ENCODE data around the gene STEAP3. TPM values are rescaled to one million over a fixed set of nuclear protein-coding genes. Genes with fewer than 3 reads are reported as not detected.

STEAP3 gene
- total and polyA plus RNA-seq, 4 donors, result 1.9 to 20.3 (median 6.3) TPM

GRCh38 chr2:119251652-119252051 is 28.0 kb downstream of the STEAP3 start:
- H3K27ac ChIP-seq (ENCODE audit: low read depth in 1 of 2, low read length in 2 of 2), result no peak overlapping the region
- H3K36me3 ChIP-seq (ENCODE audit: control insufficient read depth in 1 of 2, insufficient read depth in 2 of 2, low read length in 1 of 2), result peaks cover 0 to 1% of the 10 kb centered on the region in 2 donors
- no peak for DNase-seq
- WGBS, 2 donors, result 96 to 98% methylated on average over 5 of the region's 5 CpGs
- ATAC-seq (ENCODE audit: low FRiP score), result no peak
- H3K27me3 ChIP-seq (ENCODE audit: control insufficient read depth in 1 of 2, insufficient read depth in 2 of 2, low read length in 1 of 2), result no peaks in the 10 kb centered on the region
- intact Hi-C loops (cut with DNase I), result no loop called here
- no peaks in the 10 kb centered on the region for H3K4me1 ChIP-seq (ENCODE audit: control insufficient read depth in 1 of 2, insufficient read depth in 2 of 2, low read length in 2 of 2)
- H3K9me3 ChIP-seq (ENCODE audit: control insufficient read depth, low read length), result no peaks in the 10 kb centered on the region
- H3K4me3 ChIP-seq (ENCODE audit: low read length in 2 of 2), result no peak overlapping the region

GRCh38 chr2:119252186-119253113 is 28.8 kb downstream of the STEAP3 start:
- WGBS, 2 donors, result 77 to 79% methylated on average over 12 of the region's 12 CpGs
- Histone ChIP-seq H3K9me3 (ENCODE audit: control insufficient read depth, low read length) (no peaks in the 10 kb centered on the region), H3K36me3 (ENCODE audit: control insufficient read depth in 1 of 2, insufficient read depth in 2 of 2, low read length in 1 of 2) (peaks cover 0 to 1% of the 10 kb centered on the region in 2 donors), H3K27me3 (ENCODE audit: control insufficient read depth in 1 of 2, insufficient read depth in 2 of 2, low read length in 1 of 2) (no peaks in the 10 kb centered on the region), H3K4me3 (ENCODE audit: low read length in 2 of 2) (no peak overlapping the region), H3K27ac (ENCODE audit: low read depth in 1 of 2, low read length in 2 of 2) (no peak overlapping the region), H3K4me1 (ENCODE audit: control insufficient read depth in 1 of 2, insufficient read depth in 2 of 2, low read length in 2 of 2) (no peaks in the 10 kb centered on the region)
- ATAC-seq (ENCODE audit: low FRiP score) (no peak), DNase-seq (no peak)
- intact Hi-C loops (cut with DNase I), result no loop called here

- Histone ChIP-seq H3K4me3 (ENCODE audit: low read length in 2 of 2) (no peak overlapping the region), H3K27me3 (ENCODE audit: control insufficient read depth in 1 of 2, insufficient read depth in 2 of 2, low read length in 1 of 2) (no peaks in the 10 kb centered on the region), H3K27ac (ENCODE audit: low read depth in 1 of 2, low read length in 2 of 2) (no peak overlapping the region), H3K36me3 (ENCODE audit: control insufficient read depth in 1 of 2, insufficient read depth in 2 of 2, low read length in 1 of 2) (peaks cover 0 to 1% of the 10 kb centered on the region in 2 donors), H3K9me3 (ENCODE audit: control insufficient read depth, low read length) (no peaks in the 10 kb centered on the region), H3K4me1 (ENCODE audit: control insufficient read depth in 1 of 2, insufficient read depth in 2 of 2, low read length in 2 of 2) (no peaks in the 10 kb centered on the region)
- intact Hi-C loops (cut with DNase I), result no loop called here
- 40 to 42% methylated on average over 2 of the region's 2 CpGs for WGBS, 2 donors
- no peak for ATAC-seq (ENCODE audit: low FRiP score)
- no peak for DNase-seq
Observed at GRCh38 chr2:119253114-119253702, 29.6 kb downstream of the STEAP3 start.

- Histone ChIP-seq H3K4me3 (ENCODE audit: low read length in 2 of 2) (no peak overlapping the region), H3K36me3 (ENCODE audit: control insufficient read depth in 1 of 2, insufficient read depth in 2 of 2, low read length in 1 of 2) (peaks cover 0 to 1% of the 10 kb centered on the region in 2 donors), H3K4me1 (ENCODE audit: control insufficient read depth in 1 of 2, insufficient read depth in 2 of 2, low read length in 2 of 2) (no peaks in the 10 kb centered on the region), H3K27me3 (ENCODE audit: control insufficient read depth in 1 of 2, insufficient read depth in 2 of 2, low read length in 1 of 2) (no peaks in the 10 kb centered on the region), H3K9me3 (ENCODE audit: control insufficient read depth, low read length) (no peaks in the 10 kb centered on the region), H3K27ac (ENCODE audit: low read depth in 1 of 2, low read length in 2 of 2) (no peak overlapping the region)
- WGBS, 2 donors, result 87 to 92% methylated on average over 14 of the region's 14 CpGs
- intact Hi-C loops (cut with DNase I), result no loop called here
- ATAC-seq (ENCODE audit: low FRiP score), result no peak
- peak in 1 of 2 donors; percentile 51 for DNase-seq
Observed at GRCh38 chr2:119253760-119254600, 30.3 kb downstream of the STEAP3 start.

- ATAC-seq (ENCODE audit: low FRiP score) (no peak), DNase-seq (peak in 1 of 2 donors; percentile 47)
- no peak overlapping the region for H3K4me3 ChIP-seq (ENCODE audit: low read length in 2 of 2)
- no peaks in the 10 kb centered on the region for H3K4me1 ChIP-seq (ENCODE audit: control insufficient read depth in 1 of 2, insufficient read depth in 2 of 2, low read length in 2 of 2)
- intact Hi-C loops (cut with DNase I), result no loop called here
- no peaks in the 10 kb centered on the region for H3K27me3 ChIP-seq (ENCODE audit: control insufficient read depth in 1 of 2, insufficient read depth in 2 of 2, low read length in 1 of 2)
- peaks cover 0 to 1% of the 10 kb centered on the region in 2 donors for H3K36me3 ChIP-seq (ENCODE audit: control insufficient read depth in 1 of 2, insufficient read depth in 2 of 2, low read length in 1 of 2)
- 93 to 98% methylated on average over 10 of the region's 10 CpGs for WGBS, 2 donors
- no peak overlapping the region for H3K27ac ChIP-seq (ENCODE audit: low read depth in 1 of 2, low read length in 2 of 2)
- H3K9me3 ChIP-seq (ENCODE audit: control insufficient read depth, low read length), result no peaks in the 10 kb centered on the region
Observed at GRCh38 chr2:119254601-119255080, 31.0 kb downstream of the STEAP3 start.

GRCh38 chr2:119255760-119256581 is 32.3 kb downstream of the STEAP3 start:
- Histone ChIP-seq H3K4me1 (ENCODE audit: control insufficient read depth in 1 of 2, insufficient read depth in 2 of 2, low read length in 2 of 2) (no peaks in the 10 kb centered on the region), H3K27me3 (ENCODE audit: control insufficient read depth in 1 of 2, insufficient read depth in 2 of 2, low read length in 1 of 2) (no peaks in the 10 kb centered on the region), H3K9me3 (ENCODE audit: control insufficient read depth, low read length) (no peaks in the 10 kb centered on the region), H3K4me3 (ENCODE audit: low read length in 2 of 2) (no peak overlapping the region), H3K36me3 (ENCODE audit: control insufficient read depth in 1 of 2, insufficient read depth in 2 of 2, low read length in 1 of 2) (peaks cover 0 to 1% of the 10 kb centered on the region in 2 donors), H3K27ac (ENCODE audit: low read depth in 1 of 2, low read length in 2 of 2) (no peak overlapping the region)
- ATAC-seq (ENCODE audit: low FRiP score) (no peak), DNase-seq (no peak)
- 70 to 77% methylated on average over 12 of the region's 12 CpGs for WGBS, 2 donors
- intact Hi-C loops (cut with DNase I), result no loop called here

- peaks cover 0 to 1% of the 10 kb centered on the region in 2 donors for H3K36me3 ChIP-seq (ENCODE audit: control insufficient read depth in 1 of 2, insufficient read depth in 2 of 2, low read length in 1 of 2)
- no peak overlapping the region for H3K27ac ChIP-seq (ENCODE audit: low read depth in 1 of 2, low read length in 2 of 2)
- intact Hi-C loops (cut with DNase I), result no loop called here
- DNase-seq (no peak), ATAC-seq (ENCODE audit: low FRiP score) (no peak)
- 90% methylated on average over 2 of the region's 2 CpGs for WGBS, 2 donors
- H3K4me1 ChIP-seq (ENCODE audit: control insufficient read depth in 1 of 2, insufficient read depth in 2 of 2, low read length in 2 of 2), result no peaks in the 10 kb centered on the region
- no peaks in the 10 kb centered on the region for H3K27me3 ChIP-seq (ENCODE audit: control insufficient read depth in 1 of 2, insufficient read depth in 2 of 2, low read length in 1 of 2)
- no peaks in the 10 kb centered on the region for H3K9me3 ChIP-seq (ENCODE audit: control insufficient read depth, low read length)
- no peak overlapping the region for H3K4me3 ChIP-seq (ENCODE audit: low read length in 2 of 2)
Observed at GRCh38 chr2:119256582-119256921, 32.9 kb downstream of the STEAP3 start.

GRCh38 chr2:119257198-119257597 is 33.6 kb downstream of the STEAP3 start:
- WGBS, 2 donors, result 93 to 94% methylated on average over 9 of the region's 9 CpGs
- H3K27ac ChIP-seq (ENCODE audit: low read depth in 1 of 2, low read length in 2 of 2), result no peak overlapping the region
- no peak for ATAC-seq (ENCODE audit: low FRiP score)

More at GRCh38 chr2:119257198-119257597, 33.6 kb downstream of the STEAP3 start:
- Histone ChIP-seq H3K4me3 (ENCODE audit: low read length in 2 of 2) (no peak overlapping the region), H3K9me3 (ENCODE audit: control insufficient read depth, low read length) (no peaks in the 10 kb centered on the region), H3K27me3 (ENCODE audit: control insufficient read depth in 1 of 2, insufficient read depth in 2 of 2, low read length in 1 of 2) (no peaks in the 10 kb centered on the region), H3K4me1 (ENCODE audit: control insufficient read depth in 1 of 2, insufficient read depth in 2 of 2, low read length in 2 of 2) (no peaks in the 10 kb centered on the region), H3K36me3 (ENCODE audit: control insufficient read depth in 1 of 2, insufficient read depth in 2 of 2, low read length in 1 of 2) (peaks cover 0 to 1% of the 10 kb centered on the region in 2 donors)
- intact Hi-C loops (cut with DNase I), result no loop called here
- DNase-seq, result peak in 1 of 2 donors; percentile 35

Measured in aorta (tissue), 5 donors.